PC-9 (cell line): ENCODE data around the gene CGB1.
"Not testable (repeated sequence)": the region's sequence is repeated elsewhere in the genome, so short reads cannot be mapped to it uniquely, and the experiment has no call there.

ENCODE experiments used
- EZH2 ChIP-seq: fragments of 200-600 bp; sonication (generic); IDR thresholded peaks from 2 replicates; pipeline ENCODE4 v1.8.0; 2017; ENCODE audit warnings: antibody characterized with exemption, low read depth
- TF ChIP-seq, protein P1 (sequence below): fragments of 200-600 bp; sonication (generic); conservative IDR thresholded peaks from 2 replicates; pipeline ENCODE4 v1.6.1; 2017; ENCODE audit warnings: mixed run types, antibody characterized with exemption, mild to moderate bottlenecking, moderate library complexity

DNA sequence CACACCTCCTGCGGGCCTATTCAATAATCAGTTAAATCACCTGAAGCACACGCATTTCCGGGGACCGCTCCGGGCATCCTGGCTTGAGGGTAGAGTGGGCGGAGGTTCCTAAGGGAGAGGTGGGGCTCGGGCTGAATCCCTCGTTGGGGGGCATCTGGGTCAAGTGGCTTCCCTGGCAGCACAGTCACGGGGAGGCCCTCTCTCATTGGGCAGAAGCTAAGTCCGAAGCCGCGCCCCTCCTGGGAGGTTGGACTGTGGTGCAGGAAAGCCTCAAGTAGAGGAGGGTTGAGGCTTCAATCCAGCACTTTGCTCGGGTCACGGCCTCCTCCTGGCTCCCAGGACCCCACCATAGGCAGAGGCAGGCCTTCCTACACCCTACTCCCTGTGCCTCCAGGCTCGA lies 6.9 kb upstream of the CGB1 start, which contains the start of gene CGB5:
- TF ChIP-seq, protein P1, sequence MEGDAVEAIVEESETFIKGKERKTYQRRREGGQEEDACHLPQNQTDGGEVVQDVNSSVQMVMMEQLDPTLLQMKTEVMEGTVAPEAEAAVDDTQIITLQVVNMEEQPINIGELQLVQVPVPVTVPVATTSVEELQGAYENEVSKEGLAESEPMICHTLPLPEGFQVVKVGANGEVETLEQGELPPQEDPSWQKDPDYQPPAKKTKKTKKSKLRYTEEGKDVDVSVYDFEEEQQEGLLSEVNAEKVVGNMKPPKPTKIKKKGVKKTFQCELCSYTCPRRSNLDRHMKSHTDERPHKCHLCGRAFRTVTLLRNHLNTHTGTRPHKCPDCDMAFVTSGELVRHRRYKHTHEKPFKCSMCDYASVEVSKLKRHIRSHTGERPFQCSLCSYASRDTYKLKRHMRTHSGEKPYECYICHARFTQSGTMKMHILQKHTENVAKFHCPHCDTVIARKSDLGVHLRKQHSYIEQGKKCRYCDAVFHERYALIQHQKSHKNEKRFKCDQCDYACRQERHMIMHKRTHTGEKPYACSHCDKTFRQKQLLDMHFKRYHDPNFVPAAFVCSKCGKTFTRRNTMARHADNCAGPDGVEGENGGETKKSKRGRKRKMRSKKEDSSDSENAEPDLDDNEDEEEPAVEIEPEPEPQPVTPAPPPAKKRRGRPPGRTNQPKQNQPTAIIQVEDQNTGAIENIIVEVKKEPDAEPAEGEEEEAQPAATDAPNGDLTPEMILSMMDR, result not testable (repeated sequence)
- not testable (repeated sequence) for TF ChIP-seq EZH2
